ENCODE results near the gene DHX34.
"Not testable (repeated sequence)": the region's sequence is repeated elsewhere in the genome, so short reads cannot be mapped to it uniquely, and the experiment has no call there.

DHX34 gene

GRCh38 chr19:47323872-47324271 lies 25.2 kb upstream of the DHX34 start:
- in situ Hi-C loops (cut with HindIII; ENCODE audit: low sequenced_read_pairs), result no loop called here

DNA sequence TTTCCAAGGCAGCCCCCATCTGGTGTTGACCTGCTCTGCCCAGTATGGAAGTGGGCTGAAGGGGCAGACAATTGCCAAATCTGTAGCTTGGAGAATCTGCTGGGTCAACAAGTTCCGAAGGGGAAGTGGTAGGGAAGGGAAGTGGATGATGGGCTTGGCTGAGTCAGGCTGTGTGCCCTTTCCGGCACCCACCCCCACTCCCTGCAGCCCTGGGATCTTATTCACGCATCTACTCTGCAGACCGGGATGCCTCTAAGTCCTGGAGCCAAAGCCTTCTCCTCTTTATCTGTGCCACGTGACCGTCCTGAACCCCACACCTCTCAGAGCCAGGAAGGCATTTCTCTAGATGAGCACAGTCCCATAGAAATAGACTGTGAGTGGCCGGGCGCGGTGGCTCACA lies 24.6 kb upstream of the DHX34 start:
- in situ Hi-C loops (cut with HindIII; ENCODE audit: low sequenced_read_pairs), result no loop called here

DNA sequence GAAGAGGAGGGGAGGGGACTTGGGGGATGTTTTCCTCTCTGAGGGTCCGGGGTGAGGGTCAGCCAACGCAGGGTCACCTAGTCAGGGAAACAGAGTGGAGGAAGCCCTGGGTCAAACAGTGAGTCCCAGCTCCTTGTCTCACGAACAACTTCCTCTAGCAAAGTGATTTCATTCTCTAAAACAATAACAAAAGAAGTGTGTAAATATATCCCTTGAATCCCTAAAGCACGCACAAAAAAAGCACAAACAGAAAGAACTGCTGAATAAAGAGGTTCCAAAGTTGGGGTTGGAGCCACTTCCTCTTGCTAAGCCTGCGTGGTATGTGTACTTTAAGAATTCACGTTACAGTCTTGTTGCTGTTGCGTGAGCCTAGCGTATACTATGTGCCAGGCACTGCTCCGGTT lies 18.6 kb upstream of the DHX34 start:
- in situ Hi-C loops (cut with HindIII; ENCODE audit: low sequenced_read_pairs), result no loop called here

- in situ Hi-C loops (cut with HindIII; ENCODE audit: low sequenced_read_pairs), result no loop called here
Measured at GRCh38 chr19:47331490-47331889, 17.6 kb upstream of the DHX34 start.

- in situ Hi-C loops (cut with HindIII; ENCODE audit: low sequenced_read_pairs), result no loop called here
Measured at GRCh38 chr19:47331931-47332547, 17.1 kb upstream of the DHX34 start, which contains the start of gene C5AR2. Gene C5AR2, plus strand, starts transcription at chr19:47332175. Its CDS starts 8,625 bp downstream, at chr19:47340800.

GRCh38 chr19:47336765-47337718 lies 12.1 kb upstream of the DHX34 start:
- in situ Hi-C loops (cut with HindIII; ENCODE audit: low sequenced_read_pairs), result not testable (repeated sequence)

DNA sequence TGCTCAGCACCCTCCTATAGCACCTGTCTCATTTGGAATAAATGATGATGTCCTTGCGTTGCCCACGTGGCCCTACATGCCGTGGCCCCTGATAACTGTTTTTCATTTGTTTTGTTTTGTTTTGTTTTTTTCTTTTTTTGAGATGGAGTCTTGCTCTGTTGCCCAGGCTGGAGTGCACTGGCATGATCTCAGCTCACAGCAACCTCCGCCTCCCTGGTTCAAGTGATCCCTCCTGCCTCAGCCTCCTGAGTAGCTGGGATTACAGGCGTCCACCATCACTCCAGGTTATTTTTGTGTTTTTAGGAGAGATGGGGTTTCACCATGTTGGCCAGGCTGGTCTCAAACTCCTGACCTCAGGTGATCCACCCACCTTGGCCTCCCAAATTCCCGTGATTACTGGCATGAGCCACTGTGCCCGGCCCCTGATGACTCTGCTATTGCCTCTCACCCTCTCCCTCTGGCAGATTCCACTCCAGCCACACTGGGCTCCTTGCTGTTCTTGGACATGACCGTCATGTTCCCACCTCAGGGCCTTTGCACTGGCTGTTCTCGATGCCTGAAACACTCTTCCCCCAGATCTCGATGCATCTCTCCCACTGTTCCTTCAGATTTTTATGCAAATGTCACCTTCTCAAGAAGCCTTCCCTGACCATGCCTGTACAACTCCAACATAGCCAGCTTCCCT lies 9.8 kb upstream of the DHX34 start:
- in situ Hi-C loops (cut with HindIII; ENCODE audit: low sequenced_read_pairs), result no loop called here

GRCh38 chr19:47340477-47341208 lies 8.5 kb upstream of the DHX34 start:
- in situ Hi-C loops (cut with HindIII; ENCODE audit: low sequenced_read_pairs), result no loop called here

GRCh38 chr19:47341734-47342133 lies 7.4 kb upstream of the DHX34 start:
- in situ Hi-C loops (cut with HindIII; ENCODE audit: low sequenced_read_pairs), result no loop called here

DNA sequence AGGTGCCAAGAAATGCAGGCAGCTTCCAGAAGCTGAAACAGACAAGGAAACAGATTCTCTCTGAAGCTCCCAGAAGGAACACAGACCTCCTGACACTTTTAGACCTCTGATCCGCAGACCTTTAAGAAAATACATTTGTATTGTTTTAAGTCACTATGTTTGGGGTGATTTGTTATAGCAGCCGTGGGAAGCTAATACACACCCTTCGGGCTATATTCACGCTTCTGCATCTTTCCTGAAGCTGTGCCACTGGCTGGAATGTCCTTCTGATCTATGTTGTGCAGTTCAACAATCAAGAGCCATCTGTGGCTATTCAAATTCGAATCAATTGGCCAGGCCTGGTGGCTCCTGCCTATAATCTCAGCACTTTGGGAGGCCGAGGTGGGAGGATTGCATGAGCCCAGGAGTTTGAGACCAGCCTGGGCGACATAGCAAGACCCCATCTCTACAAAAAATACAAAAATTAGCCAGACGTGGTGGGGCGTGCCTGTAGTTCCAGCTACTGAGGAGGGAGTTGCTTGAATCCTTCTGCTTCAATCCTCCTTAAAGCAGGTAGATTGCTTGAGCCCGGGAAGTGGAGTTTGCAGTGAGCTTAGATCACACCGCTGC lies 5.8 kb upstream of the DHX34 start:
- in situ Hi-C loops (cut with HindIII; ENCODE audit: low sequenced_read_pairs), result no loop called here

GRCh38 chr19:47344425-47344824 lies 4.7 kb upstream of the DHX34 start:
- in situ Hi-C loops (cut with HindIII; ENCODE audit: low sequenced_read_pairs), result no loop called here

DNA sequence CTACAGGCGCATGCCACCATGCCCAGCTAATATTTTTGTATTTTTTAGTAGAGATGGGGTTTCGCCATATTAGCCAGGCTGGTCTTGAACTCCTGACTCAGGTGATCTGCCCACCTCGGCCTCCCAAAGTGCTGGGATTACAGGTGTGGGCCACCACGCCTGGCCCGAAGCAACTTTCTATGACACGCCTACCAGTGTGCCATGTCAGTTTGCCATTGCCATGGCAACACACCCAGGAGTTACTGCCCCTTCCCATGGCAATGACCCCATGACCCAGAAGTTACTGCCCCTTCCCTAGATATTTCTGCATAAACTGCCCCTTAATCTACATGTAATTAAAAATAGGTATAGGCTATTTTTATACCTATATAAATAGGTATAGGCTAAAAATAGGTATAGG lies 3.1 kb upstream of the DHX34 start:
- in situ Hi-C loops (cut with HindIII; ENCODE audit: low sequenced_read_pairs), result not testable (repeated sequence)

DNA sequence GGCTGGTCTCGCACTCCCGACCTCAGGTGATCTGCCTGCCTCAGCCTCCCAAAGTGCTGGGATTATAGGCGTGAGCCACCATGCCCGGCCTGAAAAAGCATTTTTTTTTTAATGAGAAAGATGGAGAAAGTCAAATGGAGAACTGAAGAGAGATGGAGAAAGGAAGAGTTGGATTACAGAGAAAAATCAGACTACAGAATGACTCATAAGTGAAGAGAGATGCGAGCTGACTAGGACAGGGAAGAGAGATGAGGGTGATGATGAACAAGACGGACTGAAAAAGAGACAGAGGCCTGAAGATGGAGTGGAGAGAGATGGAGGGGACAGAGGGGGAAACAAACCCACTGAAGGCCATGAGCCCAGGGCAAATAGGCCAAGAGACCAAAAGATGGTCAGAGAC lies 1.5 kb downstream of the DHX34 start:
- in situ Hi-C loops (cut with HindIII; ENCODE audit: low sequenced_read_pairs), result no loop called here

- in situ Hi-C loops (cut with HindIII; ENCODE audit: low sequenced_read_pairs), result no loop called here
Measured at GRCh38 chr19:47351548-47351947, 2.4 kb downstream of the DHX34 start.

- in situ Hi-C loops (cut with HindIII; ENCODE audit: low sequenced_read_pairs), result no loop called here
Measured at GRCh38 chr19:47352095-47352494, 3.0 kb downstream of the DHX34 start.

GRCh38 chr19:47353307-47353712 lies 4.2 kb downstream of the DHX34 start:
- in situ Hi-C loops (cut with HindIII; ENCODE audit: low sequenced_read_pairs), result no loop called here

GRCh38 chr19:47356900-47357299 lies 7.8 kb downstream of the DHX34 start:
- in situ Hi-C loops (cut with HindIII; ENCODE audit: low sequenced_read_pairs), result no loop called here

DNA sequence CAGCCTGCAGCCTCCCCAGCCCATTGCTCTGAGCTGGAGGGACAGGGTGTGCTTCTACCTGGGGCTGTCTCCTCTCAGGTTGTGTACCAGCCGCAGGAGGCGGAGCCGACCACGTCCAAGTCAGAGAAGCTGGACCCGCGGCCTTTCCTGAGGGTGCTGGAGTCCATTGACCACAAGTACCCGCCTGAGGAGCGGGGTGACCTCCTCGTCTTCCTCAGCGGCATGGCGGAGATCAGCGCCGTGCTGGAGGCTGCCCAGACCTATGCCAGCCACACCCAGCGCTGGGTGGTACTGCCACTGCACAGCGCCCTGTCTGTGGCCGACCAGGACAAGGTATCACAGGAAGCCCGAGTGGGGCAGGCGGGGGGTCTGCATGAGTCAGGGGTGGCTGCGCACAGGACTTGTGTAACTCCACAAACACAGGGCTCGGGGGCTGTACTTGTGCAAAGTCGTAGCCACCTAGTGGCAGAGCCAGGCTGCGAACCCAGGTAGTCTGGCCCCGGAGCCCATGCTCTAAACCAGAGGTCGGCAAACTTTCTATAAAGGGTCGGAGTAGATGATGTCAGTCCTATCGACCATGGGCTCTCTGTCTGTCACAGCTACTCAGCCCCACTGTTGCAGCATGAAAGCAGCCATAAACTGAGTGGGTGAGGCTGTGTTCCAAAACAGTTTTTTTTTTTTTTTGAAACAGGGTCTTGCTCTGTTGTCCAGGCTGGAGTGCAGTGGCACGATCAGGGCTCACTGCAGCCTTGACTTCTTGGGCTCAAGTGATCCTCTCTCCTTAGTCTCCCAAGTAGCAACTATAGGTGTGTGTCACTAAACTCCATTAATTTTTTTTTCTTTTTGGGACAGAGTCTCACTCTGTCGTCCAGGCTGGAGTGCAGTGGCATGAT lies 8.9 kb downstream of the DHX34 start:
- in situ Hi-C loops (cut with HindIII; ENCODE audit: low sequenced_read_pairs), result no loop called here

DNA sequence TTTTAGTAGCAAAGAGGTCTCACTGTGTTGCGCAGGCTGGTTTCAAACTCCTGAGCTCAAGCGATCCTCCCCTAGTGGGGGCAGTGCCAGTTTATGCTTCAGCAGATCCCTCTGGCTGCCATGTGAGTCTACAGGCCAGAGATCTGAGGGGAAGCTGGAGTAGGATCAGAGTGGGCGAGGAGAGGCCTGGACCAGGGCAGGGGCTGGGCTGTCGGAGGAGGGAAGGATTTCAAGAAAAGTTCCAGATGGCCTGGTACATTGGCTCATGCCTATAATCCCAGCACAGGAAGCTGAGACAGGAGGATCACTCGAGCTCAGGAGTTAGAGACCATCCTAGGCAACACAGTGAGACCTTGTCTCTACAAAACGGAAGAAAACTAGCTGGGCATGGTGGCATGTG lies 9.8 kb downstream of the DHX34 start:
- in situ Hi-C loops (cut with HindIII; ENCODE audit: low sequenced_read_pairs), result no loop called here

DNA sequence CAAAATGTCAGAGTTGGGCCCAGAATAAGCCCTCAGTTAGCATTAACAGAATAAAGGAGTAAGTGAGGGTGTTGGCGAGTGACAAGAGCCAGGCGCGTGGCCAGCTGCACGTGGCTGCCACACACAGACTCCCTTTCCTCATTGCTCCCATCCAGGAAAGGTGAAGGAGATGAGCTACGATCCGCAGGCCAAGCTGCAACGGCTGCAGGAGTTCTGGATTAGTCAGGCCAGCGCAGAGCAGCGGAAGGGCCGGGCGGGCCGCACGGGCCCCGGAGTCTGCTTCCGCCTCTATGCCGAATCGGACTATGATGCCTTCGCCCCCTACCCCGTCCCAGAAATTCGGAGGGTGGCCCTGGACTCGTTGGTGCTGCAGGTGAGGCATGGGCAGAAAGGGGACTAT lies 13.2 kb downstream of the DHX34 start:
- in situ Hi-C loops (cut with HindIII; ENCODE audit: low sequenced_read_pairs), result no loop called here
